ENCODE measurements around the gene NDUFA9. TPM values are rescaled to one million over a fixed set of nuclear protein-coding genes. Genes with fewer than 3 reads are reported as not detected.

Gene NDUFA9
- total RNA-seq, 2 donors from 2014 or later, result 12.5 to 16.9 TPM

Other genes with a start within 250 kb of the NDUFA9 start
- not detected for gene FGF6, start 203.3 kb upstream of the NDUFA9 start, total RNA-seq
- under 1 TPM; 0.26 to 0.33 TPM for gene RAD51AP1, start 110.2 kb upstream of the NDUFA9 start, total RNA-seq
- gene DYRK4, start 86.9 kb upstream of the NDUFA9 start, total RNA-seq, result 10 to 100 TPM in 1 of 2 donors, 1 to 10 TPM in 1; 7.9 to 13.2 TPM
- 1 to 10 TPM; 3.4 to 8.2 TPM for gene AKAP3, start 63 bp upstream of the NDUFA9 start, total RNA-seq
- 1 to 10 TPM in 1 of 2 donors, under 1 TPM in 1; 0.52 to 1.3 TPM for gene GALNT8, start 71.3 kb downstream of the NDUFA9 start, total RNA-seq

Measured in body of pancreas (tissue), 2 donors.